Measurements from ENCODE around the gene CSRP1.

- TF ChIP-seq EP300 (IDR thresholded peaks at IDR 0.05) = no peak
- TF ChIP-seq CTCF (IDR thresholded peaks at IDR 0.05) = no peak
- TF ChIP-seq SMC3 (IDR thresholded peaks at IDR 0.05) = no peak
- TF ChIP-seq CHD2 (IDR thresholded peaks at IDR 0.05; ENCODE audit: low read length, partially characterized antibody) = no peak
- TF ChIP-seq CEBPB (IDR thresholded peaks at IDR 0.05) = no peak
- TF ChIP-seq, protein P1, sequence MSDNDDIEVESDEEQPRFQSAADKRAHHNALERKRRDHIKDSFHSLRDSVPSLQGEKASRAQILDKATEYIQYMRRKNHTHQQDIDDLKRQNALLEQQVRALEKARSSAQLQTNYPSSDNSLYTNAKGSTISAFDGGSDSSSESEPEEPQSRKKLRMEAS (IDR thresholded peaks at IDR 0.05) = no peak
- TF ChIP-seq MAFK (IDR thresholded peaks at IDR 0.05; ENCODE audit: partially characterized antibody) = no peak
- TF ChIP-seq KDM5A (IDR thresholded peaks at IDR 0.05) = no peak
- no peak for TF ChIP-seq HEYL (CRISPR knock-in tag; IDR thresholded peaks at IDR 0.05)
- no peak for TF ChIP-seq PHF8 (IDR thresholded peaks at IDR 0.05; ENCODE audit: borderline replicate concordance, low read depth)
Measured at GRCh38 chr1:201507360-201507675, 395 bp upstream of the CSRP1 start.
